ENCODE results near the gene TSPAN5. TPM values are rescaled to one million over a fixed set of nuclear protein-coding genes. Genes with fewer than 3 reads are reported as not detected.

Gene TSPAN5
- total and polyA plus RNA-seq, 2 experiments from 2014 or later = 22.4 to 35.9 TPM

DNA sequence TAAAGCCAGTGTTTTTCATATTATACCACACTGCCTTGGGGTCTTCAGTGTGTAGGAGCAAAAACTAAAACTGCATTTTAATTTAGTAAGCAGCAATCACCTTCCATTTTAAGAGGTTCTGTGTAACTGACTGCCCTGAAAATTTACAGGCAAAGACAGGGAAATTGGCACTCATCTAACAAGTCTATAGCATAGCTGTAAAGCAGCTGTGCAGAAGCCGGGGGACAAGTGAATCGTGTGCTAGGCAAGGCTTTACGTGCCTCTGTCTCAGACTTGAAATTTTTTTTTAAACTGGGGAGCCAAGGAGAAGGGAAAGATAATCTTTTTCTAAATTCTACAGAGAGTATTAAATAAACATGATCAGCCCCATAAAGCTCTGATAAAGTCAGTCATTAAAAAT, 39.7 kb downstream of the TSPAN5 start:
- H3K9me2 ChIP-seq (replicated peaks; ENCODE audit: insufficient read depth) = no peaks in the 10 kb centered on the region
- no peak overlapping the region for H2AFZ ChIP-seq
- H3K4me2 ChIP-seq = no peak overlapping the region
- peaks cover 84% of the 10 kb centered on the region for H3K79me2 ChIP-seq
- DNase-seq (ENCODE audit: low spot score) = no peak
- no peaks in the 10 kb centered on the region for H3K27me3 ChIP-seq
- no peak overlapping the region for H3K27ac ChIP-seq
- no peaks in the 10 kb centered on the region for H3K4me1 ChIP-seq (ENCODE audit: insufficient read depth)
- TF ChIP-seq EZH2phosphoT487 (IDR thresholded peaks at IDR 0.05; ENCODE audit: low read depth, severe bottlenecking, unreplicated experiment) (no peak), EZH2 (IDR thresholded peaks at IDR 0.05; ENCODE audit: borderline replicate concordance) (no peak), CTCF (IDR thresholded peaks at IDR 0.05; ENCODE audit: poor library complexity) (no peak)
- 67% methylated on average over 3 of the region's 3 CpGs for WGBS (ENCODE audit: low lambda C conversion rate, missing lambda C conversion rate)
- no peaks in the 10 kb centered on the region for H3K9me3 ChIP-seq (ENCODE audit: low read depth)
- no peaks in the 10 kb centered on the region for H3K36me3 ChIP-seq (replicated peaks; ENCODE audit: insufficient read depth, low read depth)
- H3K4me3 ChIP-seq = no peak overlapping the region
- no peaks in the 10 kb centered on the region for H4K20me1 ChIP-seq (ENCODE audit: insufficient read depth, poor library complexity, severe bottlenecking)

DNA sequence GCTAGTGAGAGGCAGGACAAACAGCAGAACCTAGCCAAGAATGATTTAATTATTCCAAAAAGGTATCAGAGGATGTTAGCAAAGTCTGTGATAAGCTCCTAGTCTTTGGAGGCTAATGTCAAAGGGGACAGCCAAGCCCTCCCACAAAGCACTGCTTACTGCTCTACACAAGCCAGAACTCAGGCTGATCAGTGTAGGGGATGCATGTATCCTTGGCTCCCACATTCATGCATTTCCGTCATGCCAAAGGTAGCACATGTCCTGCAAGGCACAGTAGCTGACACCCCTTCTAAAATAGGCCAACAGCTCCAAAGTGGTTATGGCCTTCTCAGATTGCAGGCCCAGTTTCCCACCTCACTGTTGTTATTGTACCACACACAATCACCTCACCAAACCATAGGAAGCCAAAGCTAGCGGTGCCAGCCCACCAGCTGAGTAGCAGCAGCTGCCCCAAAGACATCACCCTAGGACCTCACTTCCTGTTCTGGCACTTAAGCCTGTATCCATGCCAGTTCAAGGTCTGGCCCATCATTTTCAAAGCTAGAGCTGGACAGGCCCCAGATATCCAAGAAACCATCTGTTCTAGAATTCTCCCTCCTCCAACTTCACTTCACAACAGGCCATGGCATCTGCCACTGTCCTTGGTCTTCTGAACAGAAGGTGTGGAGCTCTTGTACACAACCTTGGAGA, 40.9 kb downstream of the TSPAN5 start:
- Histone ChIP-seq H3K9me3 (ENCODE audit: low read depth) (no peaks in the 10 kb centered on the region), H4K20me1 (ENCODE audit: insufficient read depth, poor library complexity, severe bottlenecking) (no peaks in the 10 kb centered on the region), H2AFZ (no peak overlapping the region), H3K4me2 (no peak overlapping the region), H3K27me3 (no peaks in the 10 kb centered on the region), H3K9me2 (replicated peaks; ENCODE audit: insufficient read depth) (no peaks in the 10 kb centered on the region), H3K4me1 (ENCODE audit: insufficient read depth) (no peaks in the 10 kb centered on the region), H3K4me3 (no peak overlapping the region), H3K36me3 (replicated peaks; ENCODE audit: insufficient read depth, low read depth) (no peaks in the 10 kb centered on the region), H3K27ac (no peak overlapping the region), H3K79me2 (peaks cover 73% of the 10 kb centered on the region)
- TF ChIP-seq CTCF (IDR thresholded peaks at IDR 0.05; ENCODE audit: poor library complexity) (no peak), EZH2 (IDR thresholded peaks at IDR 0.05; ENCODE audit: borderline replicate concordance) (no peak), EZH2phosphoT487 (IDR thresholded peaks at IDR 0.05; ENCODE audit: low read depth, severe bottlenecking, unreplicated experiment) (no peak)
- WGBS (ENCODE audit: low lambda C conversion rate, missing lambda C conversion rate) = 97% methylated on average over 2 of the region's 2 CpGs
- no peak for DNase-seq (ENCODE audit: low spot score)

DNA sequence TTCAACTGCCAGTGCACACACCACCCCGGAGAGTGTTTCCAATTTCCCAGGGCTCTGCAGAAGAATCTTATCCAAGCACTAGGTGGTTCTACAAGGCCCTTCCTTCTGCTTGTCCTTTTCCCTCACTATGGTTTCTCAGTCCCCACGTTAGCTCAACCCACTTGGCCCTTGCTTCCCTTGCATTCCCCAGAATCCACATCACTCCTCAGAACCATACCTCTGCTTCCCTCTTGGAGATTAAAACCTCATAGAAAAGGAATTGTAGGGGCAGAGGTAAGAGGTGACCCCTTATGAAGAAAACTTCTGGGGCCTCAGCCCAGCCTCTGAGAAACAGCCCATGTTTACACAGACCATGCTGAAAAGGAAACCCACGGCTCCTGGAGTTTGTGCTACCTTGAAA, 42.4 kb downstream of the TSPAN5 start:
- Histone ChIP-seq H3K27me3 (no peaks in the 10 kb centered on the region), H3K4me3 (no peak overlapping the region), H3K4me2 (no peak overlapping the region), H3K27ac (no peak overlapping the region), H3K4me1 (ENCODE audit: insufficient read depth) (peaks cover 6% of the 10 kb centered on the region), H2AFZ (no peak overlapping the region), H4K20me1 (ENCODE audit: insufficient read depth, poor library complexity, severe bottlenecking) (no peaks in the 10 kb centered on the region), H3K9me3 (ENCODE audit: low read depth) (no peaks in the 10 kb centered on the region), H3K79me2 (peaks cover 67% of the 10 kb centered on the region), H3K9me2 (replicated peaks; ENCODE audit: insufficient read depth) (no peaks in the 10 kb centered on the region), H3K36me3 (replicated peaks; ENCODE audit: insufficient read depth, low read depth) (no peaks in the 10 kb centered on the region)
- TF ChIP-seq EZH2 (IDR thresholded peaks at IDR 0.05; ENCODE audit: borderline replicate concordance) (no peak), CTCF (IDR thresholded peaks at IDR 0.05; ENCODE audit: poor library complexity) (no peak), EZH2phosphoT487 (IDR thresholded peaks at IDR 0.05; ENCODE audit: low read depth, severe bottlenecking, unreplicated experiment) (no peak)
- no peak for DNase-seq (ENCODE audit: low spot score)
- 90% methylated on average over 3 of the region's 3 CpGs for WGBS (ENCODE audit: low lambda C conversion rate, missing lambda C conversion rate)

All from hepatocyte (in vitro differentiated cells).